Hippocampal formation (tissue), 2 donors: ENCODE measurements around the gene G0S2.

ENCODE experiments used
- DNase-seq, 2 donors: peaks; one replicate each; lab custom pipeline; 2025; lab: John Stamatoyannopoulos, UW

The G0S2 gene

GRCh38 chr1:209674957-209675564 is at the start of gene G0S2:
G0S2 (plus strand) TSS chr1:209675412; CDS start chr1:209675685, 273 bp downstream.
- DNase-seq, result peak in 1 of 2 donors; percentile 51

- DNase-seq, result no peak
Observed at GRCh38 chr1:209625791-209626285, 49.4 kb upstream of the G0S2 start.

- DNase-seq, result no peak
Observed at GRCh38 chr1:209626346-209627026, 48.7 kb upstream of the G0S2 start.

GRCh38 chr1:209627027-209627731 is 48.0 kb upstream of the G0S2 start:
- no peak for DNase-seq

GRCh38 chr1:209627732-209628196 is 47.4 kb upstream of the G0S2 start:
- peak; percentile 45 to 72 for DNase-seq

GRCh38 chr1:209628618-209629299 is 46.5 kb upstream of the G0S2 start:
- DNase-seq, result no peak

GRCh38 chr1:209629621-209630382 is 45.4 kb upstream of the G0S2 start:
- DNase-seq, result peak; percentile 44 to 66

GRCh38 chr1:209630383-209631225 is 44.6 kb upstream of the G0S2 start:
- DNase-seq, result no peak

- no peak for DNase-seq
Observed at GRCh38 chr1:209633335-209633997, 41.7 kb upstream of the G0S2 start.

- DNase-seq, result no peak
Observed at GRCh38 chr1:209634005-209634737, 41.0 kb upstream of the G0S2 start.

- no peak for DNase-seq
Observed at GRCh38 chr1:209635850-209636249, 39.4 kb upstream of the G0S2 start.

- DNase-seq, result peak; percentile 77 to 91
Observed at GRCh38 chr1:209641832-209642172, 33.4 kb upstream of the G0S2 start.

GRCh38 chr1:209642816-209643215 is 32.4 kb upstream of the G0S2 start:
- no peak for DNase-seq

GRCh38 chr1:209643285-209644020 is 31.8 kb upstream of the G0S2 start:
- peak; percentile 79 to 80 for DNase-seq

- DNase-seq, result no peak
Observed at GRCh38 chr1:209645574-209646452, 29.4 kb upstream of the G0S2 start.

GRCh38 chr1:209646558-209646957 is 28.7 kb upstream of the G0S2 start:
- DNase-seq, result no peak

GRCh38 chr1:209647156-209647555 is 28.1 kb upstream of the G0S2 start:
- no peak for DNase-seq

- no peak for DNase-seq
Observed at GRCh38 chr1:209648346-209648745, 26.9 kb upstream of the G0S2 start.
